ENCODE results near the gene SLC25A22.

DNA sequence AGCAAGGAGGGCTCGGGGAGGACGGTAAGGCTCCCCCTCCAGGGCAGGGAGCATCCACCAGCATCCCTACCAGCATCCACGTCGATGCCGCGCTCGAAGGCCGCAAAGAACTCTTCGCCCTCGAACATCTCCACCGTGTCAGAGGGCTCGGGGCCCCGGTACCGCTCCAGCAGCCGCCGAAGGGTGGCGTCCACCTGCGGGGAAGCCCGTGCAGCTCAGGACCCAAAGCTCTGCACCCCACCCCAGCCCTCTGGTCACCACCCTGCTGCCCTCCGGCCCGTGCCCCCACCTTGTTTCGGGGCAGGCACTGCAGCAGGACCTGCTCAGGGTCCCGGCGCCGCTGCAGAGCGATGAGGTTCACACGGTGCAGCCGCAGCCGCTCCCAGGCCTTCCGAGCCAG is 2.4 kb upstream of the SLC25A22 start:
- no peak for TF ChIP-seq EP300 (IDR thresholded peaks at IDR 0.05)
- TF ChIP-seq, protein P1, sequence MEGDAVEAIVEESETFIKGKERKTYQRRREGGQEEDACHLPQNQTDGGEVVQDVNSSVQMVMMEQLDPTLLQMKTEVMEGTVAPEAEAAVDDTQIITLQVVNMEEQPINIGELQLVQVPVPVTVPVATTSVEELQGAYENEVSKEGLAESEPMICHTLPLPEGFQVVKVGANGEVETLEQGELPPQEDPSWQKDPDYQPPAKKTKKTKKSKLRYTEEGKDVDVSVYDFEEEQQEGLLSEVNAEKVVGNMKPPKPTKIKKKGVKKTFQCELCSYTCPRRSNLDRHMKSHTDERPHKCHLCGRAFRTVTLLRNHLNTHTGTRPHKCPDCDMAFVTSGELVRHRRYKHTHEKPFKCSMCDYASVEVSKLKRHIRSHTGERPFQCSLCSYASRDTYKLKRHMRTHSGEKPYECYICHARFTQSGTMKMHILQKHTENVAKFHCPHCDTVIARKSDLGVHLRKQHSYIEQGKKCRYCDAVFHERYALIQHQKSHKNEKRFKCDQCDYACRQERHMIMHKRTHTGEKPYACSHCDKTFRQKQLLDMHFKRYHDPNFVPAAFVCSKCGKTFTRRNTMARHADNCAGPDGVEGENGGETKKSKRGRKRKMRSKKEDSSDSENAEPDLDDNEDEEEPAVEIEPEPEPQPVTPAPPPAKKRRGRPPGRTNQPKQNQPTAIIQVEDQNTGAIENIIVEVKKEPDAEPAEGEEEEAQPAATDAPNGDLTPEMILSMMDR (IDR thresholded peaks at IDR 0.05): no peak
